GM23338 (cell line): ENCODE data around the gene ULK4. TPM values are rescaled to one million over a fixed set of nuclear protein-coding genes. Genes with fewer than 3 reads are reported as not detected.

Source experiments
- ATAC-seq: fragments of 200-7000 bp; cut with Tn5 transposase; 3 replicates; pipeline ENCODE4 v1.9.1; 2020
- DNase-seq: peaks from one replicate; pipeline ENCODE4 v3.0.0-alpha.2; 2015; ENCODE audit warnings: low spot score
- H2AFZ ChIP-seq: fragments of 200-600 bp; sonication (generic); 2 replicates; pipeline ENCODE4 v1.8.0; 2016; ENCODE audit warnings: antibody characterized with exemption, mild to moderate bottlenecking, moderate library complexity
- H3F3A ChIP-seq: fragments of 200-600 bp; sonication (generic); replicated peaks from 2 replicates; pipeline ENCODE4 v1.8.0; 2017; ENCODE audit warnings: antibody characterized with exemption, mixed run types, low read depth
- H3K27ac ChIP-seq: fragments of 200-600 bp; sonication (generic); 2 replicates; pipeline ENCODE4 v1.6.1; 2016; ENCODE audit warnings: low read depth
- H3K27me3 ChIP-seq: fragments of 200-600 bp; sonication (generic); 2 replicates; pipeline ENCODE4 v1.8.0; 2016; ENCODE audit warnings: mild to moderate bottlenecking, mixed run types, moderate library complexity; ENCODE audit not compliant: insufficient read depth
- H3K36me3 ChIP-seq: fragments of 200-600 bp; sonication (generic); 2 replicates; pipeline ENCODE4 v1.8.0; 2016; ENCODE audit warnings: mild to moderate bottlenecking; ENCODE audit not compliant: insufficient read depth
- H3K4me1 ChIP-seq: fragments of 200-600 bp; sonication (generic); 2 replicates; pipeline ENCODE4 v1.8.0; 2016; ENCODE audit warnings: mild to moderate bottlenecking, moderate library complexity; ENCODE audit not compliant: insufficient read depth
- H3K4me2 ChIP-seq: fragments of 200-600 bp; sonication (generic); 2 replicates; pipeline ENCODE4 v1.7.1; 2017; ENCODE audit warnings: mixed run types
- H3K4me3 ChIP-seq: fragments of 200-600 bp; sonication (generic); 2 replicates; pipeline ENCODE4 v1.6.1; 2016; ENCODE audit warnings: mixed run types
- H3K79me2 ChIP-seq: fragments of 200-600 bp; sonication (generic); replicated peaks from 2 replicates; pipeline ENCODE4 v1.8.0; 2017; ENCODE audit warnings: mild to moderate bottlenecking; ENCODE audit not compliant: insufficient read depth
- H3K9me2 ChIP-seq: fragments of 200-600 bp; sonication (generic); 2 replicates; pipeline ENCODE4 v1.8.0; 2017; ENCODE audit not compliant: insufficient read depth
- H4K20me1 ChIP-seq: fragments of 200-600 bp; sonication (generic); replicated peaks from 2 replicates; pipeline ENCODE4 v1.8.0; 2017; ENCODE audit warnings: mild to moderate bottlenecking; ENCODE audit not compliant: insufficient read depth
- H3K27ac Mint-ChIP-seq: 2 replicates; pipeline ENCODE4 v1.8.0; 2020; ENCODE audit warnings: inconsistent platforms, mild to moderate bottlenecking, moderate library complexity, mixed read lengths
- H3K27me3 Mint-ChIP-seq: 3 replicates; pipeline ENCODE4 v1.8.0; 2022; ENCODE audit warnings: low read depth, mild to moderate bottlenecking, moderate library complexity, mixed read lengths, inconsistent platforms; ENCODE audit not compliant: insufficient read depth, poor library complexity
- H3K36me3 Mint-ChIP-seq: 3 replicates; pipeline ENCODE4 v1.8.0; 2021; ENCODE audit warnings: low read depth, mild to moderate bottlenecking, inconsistent platforms, moderate library complexity, mixed read lengths
- H3K4me1 Mint-ChIP-seq: 3 replicates; pipeline ENCODE4 v1.8.0; 2020; ENCODE audit warnings: mild to moderate bottlenecking, inconsistent platforms, mixed read lengths
- H3K4me3 Mint-ChIP-seq: 3 replicates; pipeline ENCODE4 v1.8.0; 2021; ENCODE audit warnings: moderate library complexity, mild to moderate bottlenecking, inconsistent platforms, mixed read lengths
- H3K9me3 Mint-ChIP-seq: 3 replicates; pipeline ENCODE4 v1.8.0; 2020; ENCODE audit warnings: moderate library complexity, mild to moderate bottlenecking, inconsistent platforms, mixed read lengths
- EZH2 ChIP-seq: fragments of 200-600 bp; sonication (generic); IDR thresholded peaks from one replicate; pipeline ENCODE4 v1.8.0; 2017; ENCODE audit warnings: antibody characterized with exemption, mild to moderate bottlenecking, low read depth; ENCODE audit not compliant: unreplicated experiment
- JUNB ChIP-seq: IDR thresholded peaks from one replicate; pipeline ENCODE4 v1.6.1; 2016; ENCODE audit warnings: antibody characterized with exemption; ENCODE audit not compliant: unreplicated experiment
- STAT1 ChIP-seq: IDR thresholded peaks from one replicate; pipeline ENCODE4 v1.6.1; 2016; ENCODE audit warnings: antibody characterized with exemption; ENCODE audit not compliant: unreplicated experiment
- ZNF114 ChIP-seq: fragments of 250-450 bp; sonication (Bioruptor Pico); IDR thresholded peaks from 2 replicates; pipeline ENCODE4 v1.5.0; 2020; ENCODE audit warnings: mild to moderate bottlenecking, moderate library complexity
- ZNF331 ChIP-seq: fragments of 250-450 bp; sonication (Bioruptor Pico); IDR thresholded peaks from 2 replicates; pipeline ENCODE4 v1.5.0; 2020; ENCODE audit warnings: low read depth, mild to moderate bottlenecking, moderate library complexity
- polyA plus RNA-seq: library from polyadenylated mRNA; unstranded; fragments of >200 nt; fragmentation: Nextera tagmentation; extraction: Ambion mirVana; gene quantifications from 2 replicates; pipeline ENCODE4 v1.2.1, GENCODE V29; 2016
- total RNA-seq: library from RNA; depleted of rRNA; stranded (reverse); fragments of >200 nt; shearing (Covaris generic); gene quantifications from 2 replicates; pipeline ENCODE4 v1.2.3, GENCODE V29; 2014
- TF ChIP-seq, protein P1 (sequence below): IDR thresholded peaks from one replicate; pipeline ENCODE4 v1.6.1; 2018; ENCODE audit warnings: antibody characterized with exemption; ENCODE audit not compliant: unreplicated experiment

Gene ULK4
- total and polyA plus RNA-seq, 2 experiments from 2014 or later: 20.8 to 41.4 TPM

DNA sequence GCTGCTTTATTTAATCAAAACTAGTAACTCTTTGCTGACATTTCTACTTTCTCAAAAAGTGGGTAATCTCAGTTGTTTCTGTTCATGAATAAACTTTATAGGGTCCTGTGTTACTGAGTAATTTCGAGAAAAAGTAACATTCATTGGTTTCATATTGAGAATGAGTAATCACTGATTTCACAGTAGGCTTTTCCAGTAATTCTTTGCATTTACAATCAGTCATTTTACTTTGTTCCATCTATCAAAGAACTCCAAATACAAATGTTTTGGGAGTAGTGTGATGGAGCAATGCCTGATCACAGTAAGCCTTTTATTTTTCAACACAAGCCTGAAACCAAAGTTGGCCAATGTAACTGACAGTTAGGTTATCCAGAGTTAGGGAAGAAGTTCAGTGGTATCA is 353.6 kb downstream of the ULK4 start:
- no peaks in the 10 kb centered on the region for H3K79me2 ChIP-seq
- no peaks in the 10 kb centered on the region for H3F3A ChIP-seq
- H3K4me1 Mint-ChIP-seq: no peaks in the 10 kb centered on the region
- H3K27me3 ChIP-seq: no peaks in the 10 kb centered on the region
- H3K4me1 ChIP-seq: no peaks in the 10 kb centered on the region
- DNase-seq: no peak
- H3K4me3 Mint-ChIP-seq: no peak overlapping the region
- no peaks in the 10 kb centered on the region for H3K9me3 Mint-ChIP-seq
- no peak overlapping the region for H3K4me2 ChIP-seq
- H3K36me3 Mint-ChIP-seq: no peaks in the 10 kb centered on the region
- no peak overlapping the region for H3K4me3 ChIP-seq
- no peaks in the 10 kb centered on the region for H3K36me3 ChIP-seq
- H3K27ac Mint-ChIP-seq: no peak overlapping the region
- no peaks in the 10 kb centered on the region for H3K27me3 Mint-ChIP-seq
- H4K20me1 ChIP-seq: no peaks in the 10 kb centered on the region
- H2AFZ ChIP-seq: no peak overlapping the region
- H3K9me2 ChIP-seq: no peaks in the 10 kb centered on the region
- no peak overlapping the region for H3K27ac ChIP-seq
- no peak for TF ChIP-seq STAT1
- no peak for TF ChIP-seq JUNB
- no peak for TF ChIP-seq ZNF114
- TF ChIP-seq, protein P1, sequence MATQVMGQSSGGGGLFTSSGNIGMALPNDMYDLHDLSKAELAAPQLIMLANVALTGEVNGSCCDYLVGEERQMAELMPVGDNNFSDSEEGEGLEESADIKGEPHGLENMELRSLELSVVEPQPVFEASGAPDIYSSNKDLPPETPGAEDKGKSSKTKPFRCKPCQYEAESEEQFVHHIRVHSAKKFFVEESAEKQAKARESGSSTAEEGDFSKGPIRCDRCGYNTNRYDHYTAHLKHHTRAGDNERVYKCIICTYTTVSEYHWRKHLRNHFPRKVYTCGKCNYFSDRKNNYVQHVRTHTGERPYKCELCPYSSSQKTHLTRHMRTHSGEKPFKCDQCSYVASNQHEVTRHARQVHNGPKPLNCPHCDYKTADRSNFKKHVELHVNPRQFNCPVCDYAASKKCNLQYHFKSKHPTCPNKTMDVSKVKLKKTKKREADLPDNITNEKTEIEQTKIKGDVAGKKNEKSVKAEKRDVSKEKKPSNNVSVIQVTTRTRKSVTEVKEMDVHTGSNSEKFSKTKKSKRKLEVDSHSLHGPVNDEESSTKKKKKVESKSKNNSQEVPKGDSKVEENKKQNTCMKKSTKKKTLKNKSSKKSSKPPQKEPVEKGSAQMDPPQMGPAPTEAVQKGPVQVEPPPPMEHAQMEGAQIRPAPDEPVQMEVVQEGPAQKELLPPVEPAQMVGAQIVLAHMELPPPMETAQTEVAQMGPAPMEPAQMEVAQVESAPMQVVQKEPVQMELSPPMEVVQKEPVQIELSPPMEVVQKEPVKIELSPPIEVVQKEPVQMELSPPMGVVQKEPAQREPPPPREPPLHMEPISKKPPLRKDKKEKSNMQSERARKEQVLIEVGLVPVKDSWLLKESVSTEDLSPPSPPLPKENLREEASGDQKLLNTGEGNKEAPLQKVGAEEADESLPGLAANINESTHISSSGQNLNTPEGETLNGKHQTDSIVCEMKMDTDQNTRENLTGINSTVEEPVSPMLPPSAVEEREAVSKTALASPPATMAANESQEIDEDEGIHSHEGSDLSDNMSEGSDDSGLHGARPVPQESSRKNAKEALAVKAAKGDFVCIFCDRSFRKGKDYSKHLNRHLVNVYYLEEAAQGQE: no peak
- ATAC-seq: no peak

DNA sequence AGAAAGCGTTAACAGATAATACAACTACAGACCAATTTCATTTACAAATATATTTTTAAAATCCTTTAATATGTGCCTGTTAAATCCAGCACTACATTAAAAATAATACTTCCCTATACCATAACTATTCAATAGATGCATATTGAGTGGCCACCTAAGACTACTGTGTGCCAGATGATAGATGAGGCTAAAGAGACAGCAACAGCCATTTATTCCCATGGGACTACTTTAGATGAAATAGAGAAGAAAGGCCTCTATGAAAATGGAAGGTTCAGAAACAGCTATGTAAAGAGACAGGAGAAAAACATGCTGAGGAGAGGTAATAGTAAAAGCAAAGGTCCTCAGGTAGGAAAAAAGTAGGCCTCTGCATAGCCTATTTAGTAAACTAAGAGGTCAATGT is 358.1 kb downstream of the ULK4 start:
- Histone ChIP-seq H4K20me1 (no peaks in the 10 kb centered on the region), H3K4me1 (no peaks in the 10 kb centered on the region), H3K9me2 (no peaks in the 10 kb centered on the region; the same call in 1 of the 2 replicates), H3K27ac (no peak overlapping the region), H3K36me3 (no peaks in the 10 kb centered on the region), H2AFZ (no peak overlapping the region), H3K27me3 (no peaks in the 10 kb centered on the region), H3K4me3 (no peak overlapping the region), H3K79me2 (no peaks in the 10 kb centered on the region), H3F3A (no peaks in the 10 kb centered on the region), H3K4me2 (no peak overlapping the region)
- DNase-seq (no peak), ATAC-seq (no peak)
- TF ChIP-seq ZNF331: no peak
- TF ChIP-seq, protein P1: no peak
- TF ChIP-seq EZH2: no peak
- H3K4me1 Mint-ChIP-seq: no peaks in the 10 kb centered on the region
- H3K9me3 Mint-ChIP-seq: no peaks in the 10 kb centered on the region
- H3K4me3 Mint-ChIP-seq: no peak overlapping the region
- no peaks in the 10 kb centered on the region for H3K27me3 Mint-ChIP-seq
- H3K36me3 Mint-ChIP-seq: no peaks in the 10 kb centered on the region
- no peak overlapping the region for H3K27ac Mint-ChIP-seq
